A673 (cell line): Measurements from ENCODE around the gene EEF2K. TPM values are rescaled to one million over a fixed set of nuclear protein-coding genes. Genes with fewer than 3 reads are reported as not detected.
A peak's percentile ranks its signal among the peaks of the same experiment; 100 is the strongest.

Experiments used
- BruUV-seq: library from RNA; stranded (reverse); fragments of 400-500 nt; replicated peaks from 2 replicates; lab custom pipeline; 2021; lab: Mats Ljungman, UMichigan
- CTCF ChIA-PET: fragments of 300-600 bp; sonication (Branson Sonifier 250); formaldehyde crosslinking; loops from one replicate; lab custom pipeline; 2022; ENCODE audit warnings: antibody characterized with exemption; lab: Charles Lee
- POLR2A ChIA-PET: fragments of 300-600 bp; sonication (Branson Sonifier 250); formaldehyde crosslinking; loops from one replicate; lab custom pipeline; 2022; ENCODE audit warnings: antibody characterized with exemption; ENCODE audit not compliant: low non-redundant PET; lab: Charles Lee
- DNase-seq: peaks from one replicate; pipeline ENCODE4 v3.0.0-alpha.2; 2015; ENCODE audit warnings: low spot score
- H3K27ac ChIP-seq: fragments of 200-600 bp; sonication (generic); 2 replicates; pipeline ENCODE4 v1.5.1; 2016; ENCODE audit warnings: mixed run types, low read depth, mild to moderate bottlenecking, mixed read lengths, antibody characterized with exemption, low read length; ENCODE audit not compliant: poor library complexity, severe bottlenecking
- H3K27me3 ChIP-seq: fragments of 200-600 bp; sonication (generic); replicated peaks from 2 replicates; pipeline ENCODE4 v1.6.1; 2017; ENCODE audit warnings: mixed run types, low read depth, mild to moderate bottlenecking, mixed read lengths, antibody characterized with exemption, low read length; ENCODE audit not compliant: insufficient read depth, poor library complexity
- H3K36me3 ChIP-seq: fragments of 200-600 bp; sonication (generic); 2 replicates; pipeline ENCODE4 v1.6.1; 2016; ENCODE audit warnings: mixed run types, mild to moderate bottlenecking, mixed read lengths, antibody characterized with exemption, low read length; ENCODE audit not compliant: insufficient read depth, poor library complexity, severe bottlenecking
- H3K4me1 ChIP-seq: fragments of 200-600 bp; sonication (generic); 2 replicates; pipeline ENCODE4 v1.6.1; 2017; ENCODE audit warnings: mixed run types, mild to moderate bottlenecking, mixed read lengths, antibody characterized with exemption, low read length; ENCODE audit not compliant: insufficient read depth, poor library complexity, severe bottlenecking
- H3K4me3 ChIP-seq: fragments of 200-600 bp; sonication (generic); 2 replicates; pipeline ENCODE4 v1.5.1; 2016; ENCODE audit warnings: low read depth, mixed run types, mild to moderate bottlenecking, mixed read lengths, low read length; ENCODE audit not compliant: poor library complexity, severe bottlenecking
- H3K9me3 ChIP-seq: fragments of 200-600 bp; sonication (generic); 2 replicates; pipeline ENCODE4 v1.6.1; 2016; ENCODE audit warnings: mixed run types, low read depth, mild to moderate bottlenecking, mixed read lengths, antibody characterized with exemption, low read length; ENCODE audit not compliant: poor library complexity, severe bottlenecking
- CTCF ChIP-seq: fragments of 300-800, 200-600 bp; sonication (generic); conservative IDR thresholded peaks from 2 replicates; pipeline ENCODE4 v1.5.1; 2017; ENCODE audit warnings: low read depth, mild to moderate bottlenecking, antibody characterized with exemption, low read length, moderate library complexity, mixed read lengths
- EZH2 ChIP-seq: fragments of 200-600 bp; sonication (generic); IDR thresholded peaks from 2 replicates; pipeline ENCODE4 v1.6.1; 2017; ENCODE audit warnings: borderline replicate concordance, low read depth, mild to moderate bottlenecking, mixed read lengths, antibody characterized with exemption, low read length; ENCODE audit not compliant: poor library complexity, severe bottlenecking
- intact Hi-C: fragments of 100-400 bp; cut with micrococcal nuclease; formaldehyde crosslinking; loops from one replicate; pipeline ENCODE4 v1.10.0; 2022; ENCODE audit not compliant: unreplicated experiment
- total RNA-seq: library from RNA; stranded (reverse); gene quantifications from 2 replicates; pipeline ENCODE4 v1.2.3, GENCODE V29; 2021

Gene EEF2K
- total RNA-seq, 1 experiment from 2014 or later, result 14.3 TPM

GRCh38 chr16:22204091-22204655, 1.9 kb upstream of the EEF2K start:
- ChIA-PET POLR2A (no interaction called here), CTCF (no interaction called here)
- BruUV-seq, result no TSS peak
- no peak for DNase-seq
- H3K27ac ChIP-seq, result no peak overlapping the region
- intact Hi-C loops, result no loop called here
- TF ChIP-seq CTCF (no peak), EZH2 (no peak)
- H3K9me3 ChIP-seq, result no peaks in the 10 kb centered on the region
- H3K27me3 ChIP-seq, result no peaks in the 10 kb centered on the region
- no peaks in the 10 kb centered on the region for H3K36me3 ChIP-seq
- no peak overlapping the region for H3K4me3 ChIP-seq
- no peaks in the 10 kb centered on the region for H3K4me1 ChIP-seq

DNA sequence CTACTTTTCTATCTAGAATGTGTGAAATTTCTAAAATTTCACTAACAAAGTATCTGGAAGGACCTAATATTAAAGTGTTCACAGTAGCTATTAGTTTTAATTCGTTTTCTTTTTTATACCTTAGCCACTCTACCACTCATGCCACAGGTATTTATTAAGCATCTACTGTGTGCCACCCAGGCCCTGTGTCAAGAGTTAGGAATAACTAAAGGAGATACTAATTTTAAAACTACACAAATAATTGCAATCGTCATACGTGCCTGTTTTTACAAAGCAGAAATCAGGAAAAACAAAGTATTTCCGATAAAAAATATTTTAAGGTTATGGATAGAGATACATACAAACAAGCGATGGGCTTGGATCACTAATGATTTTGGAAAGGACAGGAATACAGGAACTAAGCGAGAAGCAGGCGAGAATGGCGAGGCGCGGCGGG, 483 bp upstream of the EEF2K start:
- BruUV-seq, result no TSS peak
- intact Hi-C loops, result no loop called here
- no peaks in the 10 kb centered on the region for H3K36me3 ChIP-seq
- no peaks in the 10 kb centered on the region for H3K4me1 ChIP-seq
- H3K27ac ChIP-seq, result no peak overlapping the region
- H3K4me3 ChIP-seq, result peak overlapping the region; percentile 99
- no peaks in the 10 kb centered on the region for H3K27me3 ChIP-seq
- TF ChIP-seq EZH2, result no peak
- no peak for TF ChIP-seq CTCF
- no peak for DNase-seq
- ChIA-PET CTCF (interaction anchor here (1.0 kb wide), 1 partner anchor 95 kb away, joined by 10 read pairs; no protein-coding TSS in a partner anchor), POLR2A (interaction anchor here (0.6 kb wide), 1 partner anchor 9 kb away, joined by 3 read pairs; no protein-coding TSS in a partner anchor)
- H3K9me3 ChIP-seq, result no peaks in the 10 kb centered on the region

DNA sequence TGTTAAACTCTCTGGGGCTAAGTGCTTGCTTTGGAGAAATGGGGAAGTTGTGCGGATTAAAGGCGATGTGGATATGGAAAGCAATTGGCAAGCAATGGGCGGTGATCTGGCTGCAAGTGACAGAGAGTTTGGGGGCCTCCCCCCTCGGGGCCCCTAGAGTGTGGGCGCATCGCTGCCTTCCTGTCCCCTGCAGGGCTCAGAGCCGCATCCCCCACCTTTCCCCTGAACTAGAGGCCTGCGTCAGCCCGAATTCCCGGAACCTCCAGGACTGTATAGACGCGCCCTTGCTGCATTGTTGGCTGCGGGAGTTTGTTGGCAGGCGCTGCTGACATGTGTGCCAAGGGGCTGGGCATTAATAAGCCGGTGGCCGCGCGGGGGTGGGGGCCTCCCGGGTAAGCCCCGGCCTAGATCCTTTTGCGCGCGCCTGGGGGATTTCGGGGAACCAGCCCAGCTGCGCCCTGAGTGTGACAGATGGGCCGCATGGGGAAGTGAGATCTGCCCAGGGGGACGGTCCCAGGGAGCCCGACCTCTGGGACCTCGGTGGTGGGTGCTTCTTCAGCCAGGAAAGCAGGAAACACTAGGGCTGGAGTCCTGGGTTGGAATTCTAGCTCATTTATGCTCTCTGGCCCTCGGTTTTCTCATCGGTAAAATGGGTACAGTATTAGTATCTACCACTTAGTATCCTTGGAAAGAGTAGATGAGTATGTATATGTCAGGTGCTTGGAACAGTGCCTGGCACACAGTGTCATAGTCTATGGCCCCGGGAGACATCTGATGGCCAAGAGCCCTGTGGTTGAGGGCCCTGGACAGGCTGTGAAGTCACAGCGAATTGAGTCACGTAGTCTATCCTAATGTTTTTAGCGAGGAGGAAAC, 1.0 kb downstream of the EEF2K start:
- no peaks in the 10 kb centered on the region for H3K9me3 ChIP-seq
- CTCF ChIA-PET, result no interaction called here
- DNase-seq, result peak; percentile 70
- H3K4me3 ChIP-seq, result peak overlapping the region; percentile 99
- no peaks in the 10 kb centered on the region for H3K27me3 ChIP-seq
- no TSS peak for BruUV-seq
- no peaks in the 10 kb centered on the region for H3K4me1 ChIP-seq
- peak overlapping the region; percentile 72 for H3K27ac ChIP-seq
- TF ChIP-seq EZH2 (no peak), CTCF (no peak)
- intact Hi-C loops, result no loop called here
- H3K36me3 ChIP-seq, result no peaks in the 10 kb centered on the region
- POLR2A ChIA-PET, result no interaction called here
